DMS 273 (cell line): ENCODE measurements around the gene LEP.
A peak's percentile ranks its signal among the peaks of the same experiment; 100 is the strongest.
"Not testable (repeated sequence)": the region's sequence is repeated elsewhere in the genome, so short reads cannot be mapped to it uniquely, and the experiment has no call there.

Experiments
- DNase-seq: peaks from one replicate; lab custom pipeline; 2025; ENCODE audit not compliant: unreplicated experiment; lab: John Stamatoyannopoulos, UW

Gene LEP

GRCh38 chr7:128271471-128271941, 30.4 kb downstream of the LEP start:
- no peak for DNase-seq

DNA sequence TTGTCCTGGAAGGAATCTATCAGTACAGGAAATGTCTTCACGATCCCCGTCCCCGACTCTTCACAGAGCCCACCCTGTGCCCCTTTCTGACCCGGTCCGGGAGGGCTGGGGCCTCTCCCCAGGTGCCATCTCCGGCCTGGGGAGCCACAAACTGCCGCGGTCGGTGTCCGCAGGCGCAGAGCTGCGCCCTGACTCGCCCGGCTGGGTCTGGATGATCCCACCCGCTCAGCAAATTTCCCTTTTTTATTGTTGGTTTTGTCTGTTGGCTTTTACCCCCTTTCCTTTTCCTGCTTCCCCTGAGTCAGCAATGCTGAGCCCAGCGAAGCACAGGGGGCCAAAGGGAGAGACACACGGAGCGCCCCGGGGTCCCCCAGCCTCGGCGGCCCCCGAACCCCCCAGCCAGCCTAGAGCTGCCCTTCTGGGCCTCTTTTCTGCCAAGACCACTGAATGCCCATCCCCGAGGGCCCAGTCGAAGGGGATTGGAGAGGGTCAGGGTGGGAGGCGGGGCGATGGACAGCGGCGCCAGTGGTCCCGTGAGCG, 30.9 kb downstream of the LEP start:
- no peak for DNase-seq

DNA sequence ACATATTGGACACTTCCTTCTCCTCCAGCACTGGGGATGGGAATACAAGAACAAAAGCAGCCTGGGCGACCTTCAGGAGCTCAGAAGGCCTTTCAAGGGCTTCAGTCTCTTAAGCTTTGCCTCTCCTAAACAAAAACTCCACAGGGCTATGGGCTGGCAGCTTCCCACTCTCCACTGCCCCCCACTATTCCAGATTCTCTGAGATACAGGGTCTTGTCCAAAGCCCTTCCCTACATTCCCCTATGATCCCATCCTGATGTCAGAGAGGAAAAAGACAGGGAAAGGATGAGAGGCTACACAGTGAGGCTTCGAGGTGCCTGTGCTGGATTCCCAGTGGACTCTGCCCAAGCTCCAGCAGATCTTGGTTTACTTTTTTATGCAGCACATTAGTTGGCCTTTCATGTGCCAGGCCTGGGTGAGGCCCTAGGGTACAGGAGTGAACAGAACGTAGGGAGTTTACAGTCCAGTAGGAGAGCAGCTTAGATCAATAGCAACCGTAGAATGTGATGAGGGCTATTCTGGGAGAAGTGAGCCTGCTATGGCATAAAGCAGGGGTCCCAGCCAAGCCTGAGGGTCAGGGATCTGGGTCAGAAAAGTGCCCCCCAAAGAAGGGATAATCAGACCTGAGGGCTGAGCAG, 33.3 kb downstream of the LEP start:
- DNase-seq, result no peak

DNA sequence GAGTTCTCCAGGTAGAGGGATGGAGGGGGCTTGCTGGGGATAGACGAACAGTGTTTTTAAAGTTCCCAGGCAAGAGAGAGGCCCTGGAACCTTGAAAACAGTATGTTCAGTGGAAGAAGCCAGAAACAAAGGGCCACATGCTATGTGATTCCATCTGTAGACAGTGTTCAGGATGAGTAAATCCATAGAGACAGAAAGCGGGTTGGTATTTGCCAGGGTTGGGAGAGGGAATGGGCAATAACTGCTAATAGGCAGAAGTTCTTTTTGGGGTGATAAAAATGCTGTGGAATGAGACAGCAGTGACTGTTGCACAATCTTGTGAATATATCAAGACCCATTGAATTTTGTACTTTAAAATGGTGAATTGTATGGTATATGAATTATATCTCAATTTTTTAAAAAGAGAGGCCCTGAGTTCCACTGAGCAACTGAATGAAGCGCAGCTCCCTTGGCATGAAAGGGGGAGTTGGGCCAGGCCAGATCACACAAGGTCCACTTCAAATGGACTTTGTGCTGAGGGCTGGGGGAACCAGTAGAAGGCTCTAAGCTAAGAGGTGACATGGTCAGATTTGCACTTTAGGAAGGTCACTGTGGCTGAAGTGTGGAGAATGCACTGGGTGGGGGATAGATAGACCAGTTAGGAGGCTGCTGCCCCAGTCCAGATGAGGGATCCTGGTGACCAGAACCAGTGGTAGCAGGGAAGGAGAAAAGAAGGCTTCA, 34.0 kb downstream of the LEP start:
- no peak for DNase-seq

DNA sequence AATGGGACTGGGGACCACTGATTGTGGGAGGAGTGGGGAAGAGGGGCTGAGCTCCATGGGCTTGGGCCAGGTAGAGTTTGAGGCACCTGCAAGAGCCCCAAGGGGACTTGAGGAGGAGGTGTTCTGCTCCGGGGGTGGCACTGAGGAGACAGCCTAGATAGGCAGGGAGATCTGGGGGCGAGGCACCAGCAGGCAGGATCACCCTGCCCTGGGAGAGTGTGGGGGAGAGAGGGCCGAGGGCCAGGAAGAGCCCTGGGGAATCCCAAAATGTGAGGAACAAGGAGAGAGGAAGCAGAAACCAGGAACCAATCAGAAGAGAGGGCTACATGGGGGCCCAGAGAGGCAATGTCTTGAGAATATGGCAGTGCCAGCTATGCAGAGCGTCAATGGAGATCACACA, 34.6 kb downstream of the LEP start:
- no peak for DNase-seq

- no peak for DNase-seq
Observed at GRCh38 chr7:128278366-128278765, 37.3 kb downstream of the LEP start.

DNA sequence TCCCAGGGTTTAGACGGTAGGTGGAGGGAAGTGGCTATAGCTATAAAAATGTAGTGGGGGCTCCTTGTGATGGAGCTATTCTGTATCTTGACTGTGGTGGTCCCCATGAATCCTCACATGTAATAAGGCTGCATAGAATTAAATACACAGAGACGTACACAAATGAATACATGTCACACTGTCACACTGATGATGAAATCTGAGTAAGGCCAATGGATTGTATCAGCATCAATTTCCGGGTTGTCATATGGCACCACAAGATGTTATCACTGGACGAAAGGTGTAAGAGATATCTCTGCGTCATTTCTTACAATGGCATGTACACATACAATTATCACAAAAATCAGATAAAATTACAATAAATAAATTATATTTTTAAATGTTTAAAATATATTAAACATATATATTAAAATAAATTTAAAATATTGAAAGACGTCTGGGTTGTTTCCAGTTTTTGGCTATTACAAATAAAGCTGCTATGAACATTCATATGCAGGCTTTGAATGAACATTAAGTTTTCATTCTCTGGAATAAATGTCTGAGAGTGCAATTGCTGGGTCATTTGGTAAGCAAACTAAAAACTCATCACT, 38.1 kb downstream of the LEP start:
- DNase-seq, result no peak

GRCh38 chr7:128280451-128280850, 39.4 kb downstream of the LEP start:
- DNase-seq, result not testable (repeated sequence)

DNA sequence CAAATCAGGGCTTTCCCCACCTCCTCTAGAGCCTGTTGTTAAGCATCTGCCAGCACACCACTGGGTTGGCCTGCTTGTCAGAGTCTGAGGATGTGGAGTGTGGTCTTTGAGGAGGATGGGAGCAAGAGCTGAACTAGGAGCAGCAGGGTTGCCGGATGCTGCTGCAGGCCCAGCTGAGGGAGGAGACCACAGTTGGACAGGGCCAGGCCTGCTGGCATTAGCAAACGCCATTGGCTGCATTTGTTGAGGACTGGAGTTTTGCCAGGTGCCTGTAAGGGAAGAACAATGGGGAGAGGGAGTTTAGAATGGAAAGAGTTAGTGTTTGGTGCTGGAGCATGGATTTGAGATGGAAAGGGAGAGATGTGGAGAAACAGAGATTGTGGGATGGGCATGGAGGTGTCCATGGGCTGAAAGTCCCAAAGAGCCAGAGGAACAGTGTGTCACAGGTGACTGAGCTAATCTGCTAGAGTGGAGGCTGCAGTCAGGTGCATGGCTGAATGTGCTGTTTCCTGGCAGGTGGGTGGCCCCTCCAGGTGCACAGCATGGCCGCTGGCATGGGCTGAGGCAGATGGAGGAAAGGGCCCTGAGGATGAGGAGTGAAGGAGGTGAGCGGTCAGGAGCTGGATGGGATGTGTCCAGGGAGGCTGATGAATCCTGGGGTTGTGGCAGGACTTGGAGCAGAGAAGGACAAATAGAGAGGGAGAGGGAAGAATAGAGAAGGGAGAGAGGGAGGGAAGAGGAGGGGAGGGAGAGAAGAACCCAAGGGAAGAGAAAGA, 40.7 kb downstream of the LEP start:
- no peak for DNase-seq

DNA sequence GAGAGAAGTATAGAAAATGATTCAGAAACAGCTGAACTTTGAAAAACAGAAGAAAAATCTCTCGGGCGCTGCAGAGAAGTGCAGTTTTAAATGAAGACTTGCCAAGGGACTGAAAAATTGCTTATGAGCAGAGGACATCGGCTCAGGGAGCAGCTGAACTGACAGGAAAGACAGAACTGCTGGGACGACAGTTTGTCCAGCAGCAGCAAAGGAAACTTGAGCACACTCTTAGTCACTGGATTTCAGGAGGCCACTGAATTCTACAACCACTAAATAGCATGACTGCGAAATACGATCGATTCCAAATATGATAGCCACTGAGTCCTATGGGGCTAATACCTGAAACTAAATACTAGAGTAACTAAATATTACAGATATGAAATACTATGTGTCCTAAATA, 43.0 kb downstream of the LEP start:
- no peak for DNase-seq

GRCh38 chr7:128287556-128287955, 46.5 kb downstream of the LEP start:
- no peak for DNase-seq

GRCh38 chr7:128298004-128298403, 56.9 kb downstream of the LEP start:
- DNase-seq, result not testable (repeated sequence)

- DNase-seq, result no peak
Observed at GRCh38 chr7:128299109-128299607, 58.1 kb downstream of the LEP start.

- DNase-seq, result peak; percentile 37
Observed at GRCh38 chr7:128302139-128302538, 61.1 kb downstream of the LEP start.

- no peak for DNase-seq
Observed at GRCh38 chr7:128303133-128303532, 62.1 kb downstream of the LEP start.

GRCh38 chr7:128303643-128304042, 62.6 kb downstream of the LEP start:
- DNase-seq, result no peak

GRCh38 chr7:128304212-128304611, 63.1 kb downstream of the LEP start:
- DNase-seq, result peak; percentile 78

DNA sequence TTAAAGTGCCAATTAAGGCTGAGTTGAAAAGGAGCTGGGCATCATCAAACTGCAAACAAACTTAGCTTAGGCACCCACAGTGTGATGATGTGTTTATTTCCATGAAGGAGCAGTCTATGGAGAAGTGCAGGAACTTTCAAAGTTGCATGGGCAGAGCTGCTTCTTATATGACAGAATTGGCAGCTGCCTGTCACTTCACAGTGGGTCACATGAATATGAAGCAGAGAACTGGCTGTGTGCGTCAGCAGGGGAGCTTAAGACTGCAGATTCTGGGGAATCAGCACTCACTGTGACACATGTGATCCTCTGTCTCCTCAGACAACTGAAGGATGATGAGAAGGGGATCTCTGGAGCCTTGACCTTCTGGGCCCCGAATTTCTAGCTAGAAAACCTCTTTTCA, 66.0 kb downstream of the LEP start:
- DNase-seq, result no peak
